Spleen (tissue), 11 donors: Measurements from ENCODE around the gene PAFAH2. TPM values are rescaled to one million over a fixed set of nuclear protein-coding genes. Genes with fewer than 3 reads are reported as not detected.

Source experiments
- DNase-seq: peaks from one replicate; pipeline ENCODE4 v3.0.0-alpha.2; 2020
- H3K27ac ChIP-seq, 8 donors: fragments of 200-600 bp; sonication (generic) in 7 of 8; 1 replicate in 4 of 8; 2 replicates in 4 of 8; pipeline versions ENCODE4 v1.5.0 to v1.8.0; 2016 to 2021; ENCODE audit warnings: inconsistent platforms in 4 of 8, mild to moderate bottlenecking in 4 of 8, moderate library complexity in 1 of 8
- H3K27me3 ChIP-seq, 7 donors: fragments of 200-600 bp; sonication (generic) in 6 of 7; replicated peaks in 1 of 7; 1 replicate in 4 of 7; 2 replicates in 3 of 7; pipeline versions ENCODE4 v1.5.0 to v1.8.0; 2016 to 2021; ENCODE audit warnings: inconsistent platforms in 3 of 7, mild to moderate bottlenecking in 1 of 7
- H3K36me3 ChIP-seq, 6 donors: fragments of 200-600 bp; sonication (generic) in 5 of 6; 1 replicate in 4 of 6; 2 replicates in 2 of 6; pipeline versions ENCODE4 v1.5.0 to v1.8.0; 2016 to 2021; ENCODE audit warnings: inconsistent platforms in 2 of 6
- H3K4me1 ChIP-seq, 6 donors: fragments of 200-600 bp; sonication (generic) in 5 of 6; 1 replicate in 3 of 6; 2 replicates in 3 of 6; pipeline versions ENCODE4 v1.5.0 to v1.8.0; 2016 to 2021; ENCODE audit warnings: inconsistent platforms in 3 of 6
- H3K4me3 ChIP-seq, 8 donors: fragments of 200-600 bp; sonication (generic) in 7 of 8; 1 replicate in 4 of 8; 2 replicates in 4 of 8; pipeline versions ENCODE4 v1.5.0 to v1.8.0; 2016 to 2021; ENCODE audit warnings: inconsistent platforms in 4 of 8, mild to moderate bottlenecking in 4 of 8, moderate library complexity in 2 of 8
- H3K9me3 ChIP-seq, 8 donors: fragments of 200-600 bp; sonication (generic) in 7 of 8; 1 replicate in 4 of 8; 2 replicates in 4 of 8; pipeline versions ENCODE4 v1.5.0 to v1.8.0; 2016 to 2021; ENCODE audit warnings: inconsistent platforms in 4 of 8
- CTCF ChIP-seq, 11 experiments: fragments of 200-600 bp in 7 of 11; fragments of 450-650 bp in 4 of 11; sonication (generic) in 4 of 11; IDR thresholded peaks in 8 of 11; conservative IDR thresholded peaks in 3 of 11; 1 replicate in 7 of 11; 2 replicates in 4 of 11; pipeline versions ENCODE4 v1.4.0 to v1.8.0; 2016 to 2021; ENCODE audit warnings: antibody characterized with exemption in 11 of 11, inconsistent platforms in 4 of 11, mild to moderate bottlenecking in 1 of 11
- POLR2A ChIP-seq, 3 donors: fragments of 450-650 bp; IDR thresholded peaks; one replicate each; pipeline ENCODE4 v1.5.1; 2017; ENCODE audit warnings: antibody characterized with exemption in 3 of 3, mild to moderate bottlenecking in 1 of 3
- POLR2AphosphoS5 ChIP-seq, 3 donors: sonication (generic); formaldehyde crosslinking; IDR thresholded peaks; one replicate each; pipeline ENCODE4 v1.5.1; 2017; ENCODE audit warnings: antibody characterized with exemption in 3 of 3
- WGBS, 5 donors: extraction: QIAGEN DNeasy Blood & Tissue Kit in 3 of 5; methylation state at CpG; one replicate each; pipeline versions ENCODE4 v1.1.5 to v1.1.7; 2013 to 2018; 5-methylcytosine and 5-hydroxymethylcytosine counted together
- intact Hi-C: fragments of 100-400 bp; cut with DNase I; formaldehyde crosslinking; loops from one replicate; pipeline ENCODE4 v1.15.0; 2023; ENCODE audit warnings: low total_unique reads
- polyA plus RNA-seq, 3 donors: library from polyadenylated mRNA; stranded (reverse); fragments of 200-250 nt; gene quantifications; one replicate each; pipeline ENCODE4 v1.2.1, GENCODE V29; 2013
- total RNA-seq, 7 donors: library from RNA; depleted of rRNA in 3 of 7; stranded (reverse); fragments of >200 nt in 3 of 7; fragmentation: NEBNext Ultra II Directional in 4 of 7; extraction: Animal tissue kit (Norgen Biotek cat#: 25700) in 4 of 7; gene quantifications; one replicate each; pipeline versions ENCODE4 v1.1.0 to v1.2.1, GENCODE V29; 2016 to 2021
- donor health status: healthy with polysubstance abuse.
- donor health status: DM: no; HTN: no; CAD: no; lungs with moderate emphysema.
- donor health status: DM: no; HTN: no; CAD: no.
- donor health status: Bipolar disorder and iron deficiency.
- donor health status: healthy.
- donor health status: DM: no; HTN: no; CAD: no.
- donor health status: DM: yes; HTN: yes; CAD: no.

Gene PAFAH2
- total and polyA plus RNA-seq, 10 donors: 3.9 to 19.7 (median 13.6) TPM

GRCh38 chr1:26006710-26007109 is 8.8 kb upstream of the PAFAH2 start:
- Histone ChIP-seq H3K27ac (no peak overlapping the region), H3K4me1 (peaks cover 0 to 22% (median 4%) of the 10 kb centered on the region in 6 donors), H3K27me3 (no peaks in the 10 kb centered on the region), H3K36me3 (no peaks in the 10 kb centered on the region), H3K4me3 (no peak overlapping the region), H3K9me3 (no peaks in the 10 kb centered on the region)
- TF ChIP-seq CTCF (IDR thresholded peaks at IDR 0.05 in 8 of 11, conservative IDR thresholded peaks at IDR 0.05 in 3 of 11) (no peak), POLR2AphosphoS5 (IDR thresholded peaks at IDR 0.05) (no peak), POLR2A (IDR thresholded peaks at IDR 0.05) (no peak)
- 88 to 96% (median 92%) methylated on average over 16 of the region's 16 CpGs for WGBS, 5 donors
- intact Hi-C loops: no loop called here
- no peak for DNase-seq

GRCh38 chr1:26005434-26006105 is 7.7 kb upstream of the PAFAH2 start:
- intact Hi-C loops: no loop called here
- DNase-seq: no peak
- Histone ChIP-seq H3K4me3 (no peak overlapping the region), H3K27me3 (no peaks in the 10 kb centered on the region), H3K27ac (peak overlapping the region in 4 of 8 donors; percentile 22 to 54 (median 34)), H3K36me3 (no peaks in the 10 kb centered on the region), H3K9me3 (no peaks in the 10 kb centered on the region), H3K4me1 (peaks cover 0 to 22% (median 4%) of the 10 kb centered on the region in 6 donors)
- 66 to 82% (median 79%) methylated on average over 4 of the region's 4 CpGs for WGBS, 5 donors
- no peak for TF ChIP-seq POLR2A (IDR thresholded peaks at IDR 0.05)
- no peak for TF ChIP-seq POLR2AphosphoS5 (IDR thresholded peaks at IDR 0.05)

- WGBS, 5 donors: 72 to 79% (median 78%) methylated on average over 2 of the region's 2 CpGs
- no peak for DNase-seq
- TF ChIP-seq CTCF (IDR thresholded peaks at IDR 0.05 in 8 of 11, conservative IDR thresholded peaks at IDR 0.05 in 3 of 11) (no peak), POLR2A (IDR thresholded peaks at IDR 0.05) (no peak), POLR2AphosphoS5 (IDR thresholded peaks at IDR 0.05) (no peak)
- Histone ChIP-seq H3K4me1 (peaks cover 0 to 18% (median 7%) of the 10 kb centered on the region in 6 donors), H3K27me3 (no peaks in the 10 kb centered on the region), H3K9me3 (no peaks in the 10 kb centered on the region), H3K4me3 (no peak overlapping the region), H3K27ac (peak overlapping the region in 2 of 8 donors; percentile 5 to 45), H3K36me3 (no peaks in the 10 kb centered on the region)
- intact Hi-C loops: no loop called here
Observed at GRCh38 chr1:26003756-26004155, 5.9 kb upstream of the PAFAH2 start.

- 73 to 89% (median 82%) methylated on average over 4 of the region's 4 CpGs for WGBS, 5 donors
- Histone ChIP-seq H3K4me3 (no peak overlapping the region), H3K9me3 (no peaks in the 10 kb centered on the region), H3K36me3 (no peaks in the 10 kb centered on the region), H3K27me3 (no peaks in the 10 kb centered on the region), H3K27ac (peak overlapping the region in 2 of 8 donors; percentile 5 to 45), H3K4me1 (peaks cover 4 to 23% (median 12%) of the 10 kb centered on the region in 6 donors)
- no peak for TF ChIP-seq POLR2A (IDR thresholded peaks at IDR 0.05)
- no peak for TF ChIP-seq POLR2AphosphoS5 (IDR thresholded peaks at IDR 0.05)
- TF ChIP-seq CTCF (IDR thresholded peaks at IDR 0.05 in 8 of 11, conservative IDR thresholded peaks at IDR 0.05 in 3 of 11): no peak
- intact Hi-C loops: no loop called here
- no peak for DNase-seq
Observed at GRCh38 chr1:26003262-26003661, 5.4 kb upstream of the PAFAH2 start.
